PFSK-1 (cell line): ENCODE results near the gene CSRP2.

ENCODE experiments used
- POLR2AphosphoS5 ChIP-seq: IDR thresholded peaks from 2 replicates; pipeline ENCODE4 v1.6.1; 2012; ENCODE audit warnings: low read depth, mild to moderate bottlenecking, control low read depth, low read length, moderate library complexity
- SIN3A ChIP-seq: IDR thresholded peaks from 2 replicates; pipeline ENCODE4 v1.6.1; 2012; ENCODE audit warnings: mild to moderate bottlenecking, low read length, moderate library complexity, borderline replicate concordance; ENCODE audit not compliant: insufficient read depth
- TAF1 ChIP-seq: IDR thresholded peaks from 2 replicates; pipeline ENCODE4 v1.6.1; 2012; ENCODE audit warnings: low read length, control low read depth, borderline replicate concordance; ENCODE audit not compliant: insufficient read depth
- TF ChIP-seq, protein P1 (sequence below), 2 experiments: IDR thresholded peaks; 2 replicates each; pipeline versions ENCODE4 v1.6.1 to v1.8.0; 2011 to 2012; ENCODE audit warnings: low read depth in 2 of 2, low read length in 2 of 2, control low read depth in 1 of 2, inconsistent platforms in 1 of 2, mild to moderate bottlenecking in 1 of 2, moderate library complexity in 1 of 2; ENCODE audit not compliant: insufficient read depth in 1 of 2

GRCh38 chr12:76920172-76921099, 41.6 kb upstream of the CSRP2 start:
- TF ChIP-seq TAF1: no peak
- no peak for TF ChIP-seq POLR2AphosphoS5
- TF ChIP-seq, protein P1, sequence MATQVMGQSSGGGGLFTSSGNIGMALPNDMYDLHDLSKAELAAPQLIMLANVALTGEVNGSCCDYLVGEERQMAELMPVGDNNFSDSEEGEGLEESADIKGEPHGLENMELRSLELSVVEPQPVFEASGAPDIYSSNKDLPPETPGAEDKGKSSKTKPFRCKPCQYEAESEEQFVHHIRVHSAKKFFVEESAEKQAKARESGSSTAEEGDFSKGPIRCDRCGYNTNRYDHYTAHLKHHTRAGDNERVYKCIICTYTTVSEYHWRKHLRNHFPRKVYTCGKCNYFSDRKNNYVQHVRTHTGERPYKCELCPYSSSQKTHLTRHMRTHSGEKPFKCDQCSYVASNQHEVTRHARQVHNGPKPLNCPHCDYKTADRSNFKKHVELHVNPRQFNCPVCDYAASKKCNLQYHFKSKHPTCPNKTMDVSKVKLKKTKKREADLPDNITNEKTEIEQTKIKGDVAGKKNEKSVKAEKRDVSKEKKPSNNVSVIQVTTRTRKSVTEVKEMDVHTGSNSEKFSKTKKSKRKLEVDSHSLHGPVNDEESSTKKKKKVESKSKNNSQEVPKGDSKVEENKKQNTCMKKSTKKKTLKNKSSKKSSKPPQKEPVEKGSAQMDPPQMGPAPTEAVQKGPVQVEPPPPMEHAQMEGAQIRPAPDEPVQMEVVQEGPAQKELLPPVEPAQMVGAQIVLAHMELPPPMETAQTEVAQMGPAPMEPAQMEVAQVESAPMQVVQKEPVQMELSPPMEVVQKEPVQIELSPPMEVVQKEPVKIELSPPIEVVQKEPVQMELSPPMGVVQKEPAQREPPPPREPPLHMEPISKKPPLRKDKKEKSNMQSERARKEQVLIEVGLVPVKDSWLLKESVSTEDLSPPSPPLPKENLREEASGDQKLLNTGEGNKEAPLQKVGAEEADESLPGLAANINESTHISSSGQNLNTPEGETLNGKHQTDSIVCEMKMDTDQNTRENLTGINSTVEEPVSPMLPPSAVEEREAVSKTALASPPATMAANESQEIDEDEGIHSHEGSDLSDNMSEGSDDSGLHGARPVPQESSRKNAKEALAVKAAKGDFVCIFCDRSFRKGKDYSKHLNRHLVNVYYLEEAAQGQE (IDR thresholded peaks at IDR 0.05; ENCODE audit: insufficient read depth in 1 of 2, low read depth in 2 of 2, low read length in 2 of 2): no peak
- TF ChIP-seq SIN3A: no peak
